GM21367 (cell line): ENCODE data around the gene HEXIM1.

Source experiments
- ATAC-seq: cut with Tn5 transposase; IDR thresholded peaks from one replicate; pipeline ENCODE4 v1.9.1; 2021; ENCODE audit not compliant: unreplicated experiment

The HEXIM1 gene

DNA sequence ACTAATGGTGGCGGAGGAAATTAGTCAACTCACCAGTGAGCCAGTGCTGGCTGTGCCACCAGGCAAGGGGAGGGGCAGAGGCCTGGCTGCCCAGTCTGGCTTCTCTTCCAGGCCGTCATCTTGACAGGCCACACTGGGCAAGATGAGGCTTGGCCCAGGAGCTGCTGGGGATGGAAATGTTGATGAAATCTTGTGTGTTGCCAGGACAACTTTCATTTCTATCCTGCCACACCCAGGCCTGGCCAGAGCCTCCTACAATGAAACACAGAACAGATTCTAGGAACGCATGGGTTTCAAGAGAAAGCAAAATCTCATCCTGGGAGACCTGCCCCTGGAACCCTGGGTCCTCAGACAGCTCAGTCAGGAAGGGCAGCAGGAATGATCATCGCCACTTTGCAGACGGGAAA lies 22.7 kb downstream of the HEXIM1 start:
- ATAC-seq: no peak

DNA sequence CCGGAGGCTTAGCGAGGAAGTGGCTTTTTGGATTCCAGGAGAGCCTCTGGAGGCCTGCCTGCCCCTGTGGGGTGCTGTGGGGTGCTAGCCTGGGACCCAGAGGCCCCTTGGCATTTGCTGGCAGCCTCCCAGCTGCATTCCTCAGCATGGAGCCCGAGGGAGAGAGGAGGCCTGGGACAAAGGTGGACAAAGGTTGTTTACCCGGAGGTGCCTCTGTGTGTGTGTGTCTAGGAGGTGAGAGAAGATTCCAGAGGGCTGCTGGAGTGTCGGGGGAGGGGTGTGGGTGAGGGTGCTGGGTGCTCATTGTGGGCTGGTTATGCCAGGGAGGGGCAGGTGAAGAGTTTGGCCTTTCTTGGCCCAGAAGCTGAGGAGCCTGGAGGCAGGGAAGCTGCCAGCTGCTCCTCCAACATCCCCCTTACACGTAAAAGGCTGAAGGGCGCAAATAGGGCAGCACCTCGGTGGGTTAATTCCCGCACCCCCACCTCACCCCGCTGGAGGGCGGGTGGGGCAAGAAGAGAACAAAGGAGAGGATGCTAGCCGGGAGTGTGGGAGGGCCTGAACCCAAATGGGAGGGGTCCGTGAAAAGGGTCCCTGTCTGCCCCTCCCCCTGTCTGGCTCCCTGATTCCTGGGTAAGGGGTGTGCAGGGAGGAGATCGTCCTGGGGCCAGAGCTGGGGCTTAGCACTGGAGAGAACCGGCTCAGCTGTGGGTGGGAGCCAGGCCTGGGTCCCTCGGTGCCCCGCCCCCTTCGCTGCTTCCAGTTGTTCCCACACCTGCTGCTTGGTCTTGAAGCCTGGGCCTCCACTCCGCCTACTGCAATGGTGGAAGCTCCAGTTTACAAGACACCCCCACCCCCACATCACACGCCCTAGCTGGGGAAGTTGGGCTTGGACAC lies 23.3 kb downstream of the HEXIM1 start:
- no peak for ATAC-seq

DNA sequence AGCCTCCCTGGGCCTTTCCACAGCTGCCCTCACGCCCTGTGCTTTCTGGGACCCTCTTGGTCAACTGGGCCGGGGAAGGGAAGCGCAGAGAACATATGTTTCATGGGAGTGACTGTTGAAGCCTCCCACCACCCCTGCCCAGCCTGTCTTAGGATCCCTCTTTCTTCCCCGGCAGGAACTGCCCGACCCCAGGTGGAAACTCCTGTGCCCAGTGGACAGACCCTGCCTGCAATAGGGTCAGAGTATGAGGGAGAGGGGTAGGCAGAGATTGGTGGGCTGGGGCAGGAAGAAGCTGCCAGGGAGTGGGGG lies 23.9 kb downstream of the HEXIM1 start:
- ATAC-seq: no peak

DNA sequence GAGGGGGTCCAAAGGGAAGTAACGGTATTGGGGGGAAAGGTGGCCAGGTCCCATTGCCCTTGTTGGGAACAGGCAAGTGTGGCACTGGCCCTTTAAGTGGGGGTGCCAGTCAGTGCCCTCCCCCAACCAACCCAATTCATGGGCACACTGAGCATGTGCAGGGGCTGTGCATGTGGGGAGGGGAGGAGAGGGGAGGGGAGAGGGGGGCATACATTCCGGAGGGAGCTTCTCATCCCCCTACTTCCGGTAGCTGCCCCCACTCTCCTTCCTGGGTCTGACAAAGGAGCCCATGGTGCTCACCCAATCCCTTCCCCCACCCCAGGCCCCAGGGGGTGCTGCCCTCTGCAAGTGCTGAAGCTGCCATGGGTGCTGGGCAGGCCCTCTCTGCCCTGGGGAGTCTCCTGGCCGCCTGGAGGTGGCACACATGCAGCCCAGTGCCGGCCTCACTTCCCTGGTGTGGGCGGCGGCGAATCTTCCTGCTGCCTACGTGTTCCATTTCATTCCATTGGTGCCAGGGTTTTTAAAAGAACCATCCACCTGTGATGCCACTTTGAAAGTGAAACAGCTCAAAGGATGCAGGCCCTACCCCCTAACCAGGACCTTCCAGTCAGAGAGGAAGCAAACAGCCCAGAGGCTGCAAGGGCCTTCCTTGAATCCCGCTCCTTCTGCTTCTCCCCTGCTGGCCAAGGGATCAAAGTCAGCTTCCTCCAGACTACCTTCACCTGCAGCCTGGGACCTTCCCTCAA lies 24.4 kb downstream of the HEXIM1 start:
- no peak for ATAC-seq

DNA sequence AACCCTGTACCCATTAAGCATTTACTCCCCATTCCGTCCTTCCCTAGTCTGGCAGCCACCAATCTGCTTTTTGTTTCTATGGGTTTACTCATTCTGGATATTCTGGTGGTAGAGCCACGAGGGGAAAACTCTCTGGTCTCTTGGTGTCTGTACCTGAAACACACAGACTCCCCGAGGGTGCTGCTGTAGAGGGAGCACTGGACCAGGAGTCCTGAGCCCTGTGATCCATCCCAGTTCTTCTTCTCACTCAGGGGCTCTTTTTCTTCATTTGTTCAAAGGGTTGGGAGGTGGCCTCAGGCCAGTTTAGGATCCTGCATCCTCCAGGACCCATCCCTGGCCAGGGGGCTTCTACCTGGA lies 27.5 kb downstream of the HEXIM1 start:
- no peak for ATAC-seq

DNA sequence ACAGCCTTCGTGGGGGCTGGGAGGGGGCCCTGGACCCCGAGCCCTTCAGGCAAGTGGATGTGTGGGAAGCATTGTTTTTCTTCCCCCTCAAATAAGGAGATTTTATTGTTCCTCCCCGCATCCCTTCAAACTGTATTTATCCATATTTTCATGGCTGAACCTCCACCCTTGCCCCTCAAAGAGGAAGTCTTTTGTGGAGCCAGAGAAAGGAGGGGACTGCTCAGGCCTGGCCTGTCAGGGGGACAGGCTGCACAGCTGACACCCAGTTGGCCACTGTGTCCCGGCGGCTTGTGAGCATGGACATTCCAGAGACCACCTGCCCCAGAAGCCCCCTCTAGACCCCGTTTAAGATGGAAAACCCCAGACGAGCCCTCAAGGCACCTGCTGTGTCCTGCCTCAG lies 29.3 kb downstream of the HEXIM1 start:
- ATAC-seq: no peak

DNA sequence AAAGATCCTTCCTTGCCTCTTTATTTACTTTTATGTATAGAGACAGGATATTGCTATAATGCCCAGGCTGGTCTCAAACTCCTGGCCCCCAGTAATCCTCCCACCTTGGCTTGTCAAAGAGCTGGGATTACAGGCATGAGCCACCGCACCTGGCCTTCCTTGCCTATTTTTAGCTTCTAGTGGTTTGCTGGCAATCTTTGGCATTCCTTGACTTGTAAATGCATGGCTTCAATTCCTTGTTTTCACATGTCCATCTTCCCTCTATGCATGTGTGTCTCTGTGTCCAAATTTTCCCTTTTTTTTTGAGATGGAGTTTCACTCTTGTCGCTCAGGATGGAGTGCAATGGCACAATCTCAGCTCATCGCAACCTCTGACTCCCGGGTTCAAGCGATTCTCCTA lies 35.9 kb downstream of the HEXIM1 start:
- ATAC-seq: no peak

DNA sequence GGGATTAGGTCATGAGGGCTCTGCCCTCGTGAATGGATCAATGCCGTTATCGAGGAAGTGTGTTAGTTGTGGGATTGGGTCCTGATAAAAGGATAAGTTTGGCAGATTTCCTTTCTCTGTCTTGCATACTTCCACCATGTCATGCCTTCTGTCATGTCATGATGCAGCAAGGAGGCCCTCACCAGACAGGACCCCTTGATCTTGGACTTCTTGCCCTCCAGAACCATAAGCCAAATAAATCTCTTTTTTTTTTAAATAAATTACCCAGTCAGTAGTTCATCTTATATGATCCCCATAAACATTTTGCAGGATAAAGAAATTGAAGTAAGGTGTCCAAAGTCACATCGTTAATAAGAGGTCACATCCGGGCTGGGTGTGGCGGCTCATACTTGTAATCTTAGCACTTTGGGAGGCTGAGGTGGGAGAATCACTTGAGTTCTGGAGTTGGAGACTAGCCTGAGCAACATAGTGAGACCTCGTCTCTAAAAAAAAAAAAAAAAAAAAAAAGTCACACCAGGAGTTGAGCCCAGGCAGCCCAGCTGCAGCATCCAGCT lies 38.6 kb downstream of the HEXIM1 start:
- ATAC-seq: no peak

DNA sequence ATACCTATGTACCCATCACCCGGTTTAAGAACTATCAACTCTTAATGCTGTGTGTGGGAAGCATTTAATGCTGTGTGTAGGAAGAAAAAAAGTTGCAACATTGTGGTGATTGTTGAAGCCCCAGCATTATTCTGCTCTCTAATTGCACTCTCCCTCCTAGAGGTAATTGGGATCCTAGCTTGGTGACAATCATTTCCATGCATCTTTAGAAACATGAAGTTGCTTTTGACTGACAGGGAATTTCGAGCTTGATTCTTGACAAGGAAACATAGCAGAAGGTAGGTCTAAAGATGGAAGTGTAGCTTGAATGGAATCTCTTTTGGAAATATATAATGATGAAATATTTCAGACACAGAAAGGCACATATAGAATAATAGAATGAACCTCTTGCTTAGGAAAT lies 40.7 kb downstream of the HEXIM1 start:
- ATAC-seq: no peak

DNA sequence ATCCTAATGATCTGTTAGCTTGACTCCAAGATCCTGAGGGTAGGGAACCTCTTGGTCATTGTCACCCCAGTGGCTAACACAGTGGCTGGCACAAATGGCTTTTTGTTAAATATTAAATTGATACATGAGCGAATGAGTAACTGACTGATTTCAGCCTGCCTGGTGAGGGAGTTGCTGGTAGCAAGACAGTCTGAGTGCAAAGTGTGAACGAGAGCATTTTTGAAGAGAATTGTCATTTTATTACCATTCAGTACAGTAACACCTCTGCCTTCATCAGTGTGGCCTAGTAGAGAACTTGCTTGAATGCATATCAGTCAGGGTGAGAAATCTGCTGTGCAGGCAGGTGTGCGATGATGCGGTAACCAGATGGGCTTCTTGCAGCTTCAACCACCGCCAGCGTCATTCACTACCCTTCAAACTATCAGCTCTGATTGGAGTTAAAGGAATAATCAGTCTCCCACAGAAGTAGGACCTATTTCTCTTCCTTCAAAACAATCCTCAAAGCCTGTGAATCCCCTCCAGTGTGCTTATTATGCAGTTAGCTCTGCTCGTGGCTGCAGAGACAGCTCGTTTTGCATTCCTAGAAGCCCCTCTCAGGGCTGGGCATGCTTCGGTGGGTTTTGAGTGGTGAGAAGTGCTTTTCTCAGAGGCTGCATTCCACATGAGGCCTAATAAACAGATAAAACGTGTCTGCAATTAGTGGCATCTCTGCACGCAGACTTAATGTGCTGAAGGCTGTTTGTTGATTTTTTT lies 42.4 kb downstream of the HEXIM1 start:
- no peak for ATAC-seq

DNA sequence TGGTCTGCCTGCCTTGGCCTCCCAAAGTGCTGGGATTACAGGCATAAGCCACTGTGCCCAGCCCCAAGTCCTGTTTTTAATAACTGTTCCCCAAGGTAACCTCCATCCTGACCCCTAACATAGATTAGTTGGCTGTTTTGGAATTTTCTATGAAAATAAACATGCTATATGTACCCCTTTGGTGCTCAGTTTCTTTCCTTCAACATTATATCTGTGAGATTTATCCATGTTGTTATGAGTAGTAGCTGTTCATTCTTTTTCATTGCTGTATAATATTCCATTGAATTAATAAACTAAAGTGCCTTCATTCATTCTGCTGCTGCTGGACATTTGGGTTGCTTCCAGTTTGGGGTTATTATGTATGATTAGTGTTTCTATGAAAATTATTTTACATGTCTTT lies 47.1 kb downstream of the HEXIM1 start:
- no peak for ATAC-seq

DNA sequence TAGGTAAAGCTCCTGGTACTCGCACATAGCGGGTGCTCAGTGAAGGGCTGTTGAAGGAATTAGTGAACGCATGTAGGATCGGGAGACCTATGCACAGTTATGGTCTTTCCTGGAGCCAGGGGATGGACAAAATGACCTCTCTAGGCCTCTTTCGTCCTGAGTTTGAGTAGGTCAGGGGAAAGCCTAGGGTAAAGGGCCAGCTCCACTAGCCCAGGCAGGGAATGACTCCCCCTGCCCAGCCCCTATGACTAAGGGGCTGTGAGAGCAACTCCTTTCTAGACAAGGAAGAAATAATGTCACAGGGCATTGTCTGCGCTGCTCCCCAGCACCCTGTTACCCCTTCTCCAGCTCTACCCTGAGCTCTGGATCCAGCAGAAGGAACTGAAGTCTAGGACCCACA lies 48.8 kb downstream of the HEXIM1 start:
- ATAC-seq: no peak

DNA sequence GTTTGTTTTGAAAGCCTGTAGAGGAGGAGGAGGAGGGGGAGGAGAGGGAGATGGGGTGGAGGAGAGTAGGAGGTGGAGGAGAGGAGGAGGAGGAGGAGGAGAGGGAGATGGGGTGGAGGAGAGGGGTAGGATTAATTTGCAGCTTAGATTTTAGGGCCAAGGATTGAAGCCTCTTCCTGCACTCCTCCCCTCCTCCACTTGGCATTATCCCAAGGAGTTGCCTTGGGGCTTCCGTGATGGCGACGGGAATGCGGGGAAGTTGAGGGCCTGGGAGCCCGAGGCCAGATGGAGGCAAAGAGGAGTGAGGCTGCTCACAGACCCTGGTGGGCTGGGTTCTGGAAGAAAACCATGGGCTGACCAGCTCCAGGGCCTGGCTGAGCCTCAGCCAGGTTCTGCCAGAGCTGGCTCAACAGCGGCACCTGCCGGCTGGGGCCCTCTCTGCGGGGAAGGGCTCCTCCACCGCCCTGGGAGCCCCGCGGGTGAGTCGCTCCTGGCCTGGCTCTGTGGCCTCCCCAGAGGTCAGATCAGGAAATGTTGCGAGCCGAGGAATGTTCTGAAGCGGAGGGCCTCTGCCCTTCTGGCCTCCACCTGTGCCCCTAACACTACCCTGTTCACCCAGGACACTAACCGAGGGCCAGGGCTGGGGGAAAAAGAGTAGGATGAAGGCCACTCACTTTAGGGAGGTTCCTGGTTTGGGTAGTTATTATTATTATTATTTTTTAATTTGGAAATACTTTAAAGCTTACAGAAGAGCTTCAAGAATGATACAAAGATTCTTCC lies 49.5 kb downstream of the HEXIM1 start:
- ATAC-seq: peak; percentile 73

DNA sequence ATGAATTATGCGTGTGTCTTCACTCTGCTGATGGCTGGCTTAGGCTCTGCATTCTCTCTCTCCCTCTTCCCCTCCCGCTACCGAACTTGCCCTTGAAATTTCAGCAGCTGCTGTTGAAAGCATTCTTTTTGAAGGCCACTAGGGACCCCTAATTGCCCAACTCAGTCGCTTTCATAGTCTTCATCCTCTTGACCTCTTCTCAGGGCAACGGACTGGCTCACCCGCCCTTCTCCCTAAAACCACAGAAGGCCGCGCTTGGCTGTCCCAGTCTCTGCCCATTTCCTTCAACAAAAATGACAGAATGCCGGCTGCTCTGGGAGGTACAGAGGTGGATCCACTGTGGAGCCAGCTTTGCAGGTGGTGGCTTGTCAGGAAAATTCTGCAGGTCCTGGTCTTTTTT lies 52.4 kb downstream of the HEXIM1 start:
- no peak for ATAC-seq

DNA sequence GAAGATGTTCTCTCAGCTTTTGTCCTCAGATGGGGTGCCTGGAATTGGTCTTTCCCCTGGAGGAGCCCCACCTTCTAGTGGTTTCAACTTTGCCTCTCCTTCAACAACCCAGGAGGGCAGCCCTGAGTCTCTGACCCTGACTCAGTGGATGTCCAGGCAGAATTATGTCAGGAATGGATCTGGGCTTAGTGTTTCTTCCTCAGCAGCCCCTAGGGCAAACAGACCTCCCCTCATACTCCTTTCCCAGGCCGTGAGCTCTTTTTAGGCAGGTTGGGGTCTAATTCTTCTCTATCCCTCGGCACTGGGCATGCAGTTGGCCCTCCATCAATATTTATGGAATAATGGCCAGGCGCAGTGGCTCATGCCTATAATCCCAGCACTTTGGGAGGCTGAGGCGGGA lies 53.2 kb downstream of the HEXIM1 start:
- ATAC-seq: no peak
